ENCODE results near the gene IFT80. TPM values are rescaled to one million over a fixed set of nuclear protein-coding genes. Genes with fewer than 3 reads are reported as not detected.

IFT80 gene
- total RNA-seq, 5 donors from 2014 or later (not counting 1 experiment from before 2014, with no cell fraction given): 22.5 to 34.2 (median 26.4) TPM

Other genes starting within 250 kb of the IFT80 start
- under 1 TPM in 3 of 5 donors, not detected in 2; 0.13 to 0.35 (median 0.33) TPM for gene C3orf80, start 173.8 kb downstream of the IFT80 start, total RNA-seq
- 10 to 100 TPM; 41.9 to 63.1 (median 51.2) TPM for gene SMC4, start 425 bp upstream of the IFT80 start, total RNA-seq
- gene TRIM59, start 50.6 kb upstream of the IFT80 start, total RNA-seq: 10 to 100 TPM; 14.5 to 25.2 (median 17.7) TPM
- gene KPNA4, start 166.3 kb upstream of the IFT80 start, total RNA-seq: 10 to 100 TPM; 31.9 to 53.7 (median 43.4) TPM